ENCODE measurements around the gene LTBR. TPM values are rescaled to one million over a fixed set of nuclear protein-coding genes. Genes with fewer than 3 reads are reported as not detected.

LTBR gene
- total RNA-seq, 1 experiment from 2014 or later, result 4.8 TPM

GRCh38 chr12:6425590-6426531 lies 41.9 kb downstream of the LTBR start:
- Histone ChIP-seq H2BK120ac (ENCODE audit: low read depth, low read length, poor library complexity, severe bottlenecking) (no peak overlapping the region), H3K27ac (ENCODE audit: insufficient read length, low read depth, low read length) (no peak overlapping the region), H4K91ac (ENCODE audit: insufficient read length, low read depth, low read length) (no peak overlapping the region), H3K9me3 (ENCODE audit: control insufficient read depth, low read depth, low read length) (no peaks in the 10 kb centered on the region), H4K8ac (replicated peaks; ENCODE audit: insufficient read length, low read depth, low read length) (no peak overlapping the region), H3K4me1 (ENCODE audit: insufficient read depth, low read length) (no peaks in the 10 kb centered on the region; the same call in 1 of the 2 replicates), H3K79me2 (ENCODE audit: insufficient read depth, low read length) (no peaks in the 10 kb centered on the region), H4K20me1 (ENCODE audit: control insufficient read depth, insufficient read depth, insufficient read length) (no peaks in the 10 kb centered on the region), H3K9ac (ENCODE audit: extremely low read depth, insufficient read length, low read length) (no peak overlapping the region), H3K56ac (ENCODE audit: insufficient read length, low read depth, low read length) (no peak overlapping the region), H3K4ac (ENCODE audit: low read depth, low read length) (no peak overlapping the region), H3K23me2 (ENCODE audit: insufficient read length, low read depth, low read length, poor library complexity, severe bottlenecking) (no peaks in the 10 kb centered on the region), H3K14ac (ENCODE audit: insufficient read depth, low read length) (no peak overlapping the region), H2BK15ac (ENCODE audit: low read depth, low read length) (no peak overlapping the region), H3K18ac (ENCODE audit: insufficient read length, low read depth, low read length) (no peak overlapping the region), H3K23ac (ENCODE audit: insufficient read length, low read depth, low read length) (no peak overlapping the region), H3K27me3 (ENCODE audit: insufficient read depth, low read length) (no peaks in the 10 kb centered on the region), H4K5ac (ENCODE audit: insufficient read length, low read depth, low read length) (no peak overlapping the region), H2BK20ac (ENCODE audit: low read depth, low read length, poor library complexity, severe bottlenecking) (no peak overlapping the region), H2BK12ac (ENCODE audit: insufficient read length, low read depth, low read length) (no peak overlapping the region), H3K4me2 (ENCODE audit: insufficient read depth, insufficient read length, low read length) (no peak overlapping the region), H2AK5ac (ENCODE audit: insufficient read length, low read length) (no peak overlapping the region), H3K79me1 (ENCODE audit: insufficient read depth, low read depth, low read length, poor library complexity, severe bottlenecking) (no peaks in the 10 kb centered on the region), H2BK5ac (ENCODE audit: insufficient read length, low read length) (no peak overlapping the region), H3T11ph (ENCODE audit: low read length) (no peak overlapping the region), H2AFZ (ENCODE audit: low read length) (no peak overlapping the region)
- peaks cover 5% of the 10 kb centered on the region in 2 experiments for H3K4me1 Mint-ChIP-seq
- H3K36me3 Mint-ChIP-seq (ENCODE audit: insufficient read depth in 1 of 3, low read depth in 3 of 3), result no peaks in the 10 kb centered on the region
- DNase-seq, result no peak
- H3K9me3 Mint-ChIP-seq, result no peaks in the 10 kb centered on the region
- no peak overlapping the region for H3K4me3 Mint-ChIP-seq
- WGBS (ENCODE audit: extremely low coverage, insufficient read length, low lambda C conversion rate), result no CpG with 5 or more reads among the region's 23 CpGs
- TF ChIP-seq CTCF (conservative IDR thresholded peaks at IDR 0.05), result no peak
- peaks cover 6% of the 10 kb centered on the region for H3K27me3 Mint-ChIP-seq (ENCODE audit: low read depth)
- no peak overlapping the region for H3K27ac Mint-ChIP-seq

All from H9 (cell line).